ENCODE data around the gene CTSL.

DNA sequence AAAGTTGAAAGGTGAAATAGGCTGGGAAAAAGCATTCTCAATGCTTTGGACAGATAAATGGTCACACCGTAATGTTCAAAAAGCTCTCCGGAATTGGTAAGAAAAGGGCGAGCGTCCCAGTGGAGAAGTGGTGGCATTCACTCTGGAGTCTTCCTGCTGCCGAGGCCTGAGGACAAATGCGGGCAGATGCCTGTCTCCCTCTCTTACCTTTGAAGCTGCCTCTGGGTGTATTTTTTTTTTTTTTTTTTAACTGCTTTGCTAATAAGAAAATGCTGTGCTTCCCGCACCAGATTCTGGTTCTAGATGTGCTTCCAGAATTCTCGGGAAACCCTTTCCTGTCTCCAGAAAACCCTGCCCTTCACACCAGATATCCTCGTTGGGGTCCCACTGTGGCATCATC is 24.4 kb upstream of the CTSL start:
- TF ChIP-seq ZNF707 (tag by site-specific recombination; IDR thresholded peaks at IDR 0.05) (no peak), BCL11A (tag by site-specific recombination; IDR thresholded peaks at IDR 0.05; ENCODE audit: low read depth) (no peak), SP3 (tag by site-specific recombination; IDR thresholded peaks at IDR 0.05) (no peak), YY1 (tag by site-specific recombination; IDR thresholded peaks at IDR 0.05) (no peak), ZNF423 (tag by site-specific recombination; IDR thresholded peaks at IDR 0.05) (no peak), ZNF843 (tag by site-specific recombination; IDR thresholded peaks at IDR 0.05) (no peak), ZNF830 (tag by site-specific recombination; IDR thresholded peaks at IDR 0.05; ENCODE audit: low read depth) (no peak), CTCF (tag by site-specific recombination; IDR thresholded peaks at IDR 0.05) (no peak), ZNF747 (tag by site-specific recombination; IDR thresholded peaks at IDR 0.05) (no peak), ZNF548 (tag by site-specific recombination; IDR thresholded peaks at IDR 0.05) (no peak)
- TF ChIP-seq, protein P1, sequence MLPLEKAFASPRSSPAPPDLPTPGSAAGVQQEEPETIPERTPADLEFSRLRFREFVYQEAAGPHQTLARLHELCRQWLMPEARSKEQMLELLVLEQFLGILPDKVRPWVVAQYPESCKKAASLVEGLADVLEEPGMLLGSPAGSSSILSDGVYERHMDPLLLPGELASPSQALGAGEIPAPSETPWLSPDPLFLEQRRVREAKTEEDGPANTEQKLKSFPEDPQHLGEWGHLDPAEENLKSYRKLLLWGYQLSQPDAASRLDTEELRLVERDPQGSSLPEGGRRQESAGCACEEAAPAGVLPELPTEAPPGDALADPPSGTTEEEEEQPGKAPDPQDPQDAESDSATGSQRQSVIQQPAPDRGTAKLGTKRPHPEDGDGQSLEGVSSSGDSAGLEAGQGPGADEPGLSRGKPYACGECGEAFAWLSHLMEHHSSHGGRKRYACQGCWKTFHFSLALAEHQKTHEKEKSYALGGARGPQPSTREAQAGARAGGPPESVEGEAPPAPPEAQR (tag by site-specific recombination; IDR thresholded peaks at IDR 0.05): no peak
- TF ChIP-seq, protein P2, sequence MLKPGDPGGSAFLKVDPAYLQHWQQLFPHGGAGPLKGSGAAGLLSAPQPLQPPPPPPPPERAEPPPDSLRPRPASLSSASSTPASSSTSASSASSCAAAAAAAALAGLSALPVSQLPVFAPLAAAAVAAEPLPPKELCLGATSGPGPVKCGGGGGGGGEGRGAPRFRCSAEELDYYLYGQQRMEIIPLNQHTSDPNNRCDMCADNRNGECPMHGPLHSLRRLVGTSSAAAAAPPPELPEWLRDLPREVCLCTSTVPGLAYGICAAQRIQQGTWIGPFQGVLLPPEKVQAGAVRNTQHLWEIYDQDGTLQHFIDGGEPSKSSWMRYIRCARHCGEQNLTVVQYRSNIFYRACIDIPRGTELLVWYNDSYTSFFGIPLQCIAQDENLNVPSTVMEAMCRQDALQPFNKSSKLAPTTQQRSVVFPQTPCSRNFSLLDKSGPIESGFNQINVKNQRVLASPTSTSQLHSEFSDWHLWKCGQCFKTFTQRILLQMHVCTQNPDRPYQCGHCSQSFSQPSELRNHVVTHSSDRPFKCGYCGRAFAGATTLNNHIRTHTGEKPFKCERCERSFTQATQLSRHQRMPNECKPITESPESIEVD (tag by site-specific recombination; IDR thresholded peaks at IDR 0.05): no peak
